Activated CD8-positive, alpha-beta memory T cell treated with anti-CD3 and anti-CD28 coated beads for 36 hours (primary cell): ENCODE measurements around the gene ASB2. TPM values are rescaled to one million over a fixed set of nuclear protein-coding genes. Genes with fewer than 3 reads are reported as not detected.

Experiments used
- CTCF ChIA-PET: fragments of 350-600 bp; sonication (Branson Sonifier 250); formaldehyde crosslinking; loops from one replicate; lab custom pipeline; 2021; ENCODE audit warnings: antibody characterized with exemption; lab: Charles Lee
- POLR2A ChIA-PET: fragments of 350-600 bp; sonication (Branson Sonifier 250); formaldehyde crosslinking; loops from one replicate; lab custom pipeline; 2021; ENCODE audit warnings: antibody characterized with exemption; lab: Charles Lee
- total RNA-seq, 2 experiments: library from RNA; stranded (reverse); gene quantifications; one replicate each; pipeline ENCODE4 v1.2.3, GENCODE V29; 2021

ASB2 gene
- total RNA-seq, 2 experiments from 2014 or later, result 68.2 to 75.9 TPM

- ChIA-PET POLR2A (interaction anchor here (0.9 kb wide), 1 partner anchor 9 kb away, joined by 3 read pairs; no protein-coding TSS in a partner anchor), CTCF (interaction anchor here (0.9 to 7.0 kb wide), 4 partner anchors 9 to 52 kb away, joined by 3 to 50 read pairs (median 4); no protein-coding TSS in a partner anchor)
These were observed 26.8 kb downstream of the ASB2 start for GRCh38 chr14:93949511-93950075.

GRCh38 chr14:93947282-93947681 is 29.1 kb downstream of the ASB2 start:
- ChIA-PET CTCF (interaction anchor here (0.8 to 7.0 kb wide), 4 partner anchors 7 to 54 kb away, joined by 3 to 50 read pairs (median 4); no protein-coding TSS in a partner anchor), POLR2A (no interaction called here)

GRCh38 chr14:93946541-93947090 is 29.8 kb downstream of the ASB2 start:
- CTCF ChIA-PET, result interaction anchor here (0.8 to 1.3 kb wide), 4 partner anchors 11 to 55 kb away, joined by 3 to 5 read pairs (median 4); no protein-coding TSS in a partner anchor
- POLR2A ChIA-PET, result no interaction called here

- CTCF ChIA-PET, result interaction anchor here (1.0 to 1.3 kb wide), 2 partner anchors 22 to 55 kb away, joined by 3 to 4 read pairs; no protein-coding TSS in a partner anchor
- POLR2A ChIA-PET, result no interaction called here
These were observed 30.3 kb downstream of the ASB2 start for GRCh38 chr14:93946104-93946503.

GRCh38 chr14:93945070-93945399 is 31.3 kb downstream of the ASB2 start:
- CTCF ChIA-PET, result interaction anchor here (1.1 to 1.3 kb wide), 2 partner anchors 10 to 23 kb away, joined by 3 read pairs; no protein-coding TSS in a partner anchor
- POLR2A ChIA-PET, result no interaction called here

- POLR2A ChIA-PET, result no interaction called here
- CTCF ChIA-PET, result interaction anchor here (0.6 to 1.3 kb wide), 3 partner anchors 9 to 766 kb away, joined by 3 to 5 read pairs (median 3); no protein-coding TSS in a partner anchor
These were observed 31.9 kb downstream of the ASB2 start for GRCh38 chr14:93944348-93945069.

GRCh38 chr14:93943930-93944329 is 32.4 kb downstream of the ASB2 start:
- CTCF ChIA-PET, result interaction anchor here (0.6 to 1.1 kb wide), 4 partner anchors 9 to 765 kb away, joined by 3 to 5 read pairs (median 3); no protein-coding TSS in a partner anchor
- POLR2A ChIA-PET, result no interaction called here

- CTCF ChIA-PET, result interaction anchor here (0.9 kb wide), 1 partner anchor 10 kb away, joined by 3 read pairs; no protein-coding TSS in a partner anchor
- POLR2A ChIA-PET, result no interaction called here
These were observed 33.3 kb downstream of the ASB2 start for GRCh38 chr14:93943052-93943451.

- ChIA-PET CTCF (interaction anchor here (1.1 to 4.0 kb wide), 6 partner anchors 9 to 95 kb away, joined by 3 to 50 read pairs (median 30); partner anchors contain the start of gene OTUB2), POLR2A (no interaction called here)
These were observed 35.0 kb downstream of the ASB2 start for GRCh38 chr14:93941293-93941910.

GRCh38 chr14:93940437-93940836 is 35.9 kb downstream of the ASB2 start:
- CTCF ChIA-PET, result interaction anchor here (0.9 to 5.6 kb wide), 21 partner anchors 10 to 242 kb away, joined by 3 to 103 read pairs (median 17); partner anchors contain the start of genes ASB2, CCDC197 and OTUB2
- POLR2A ChIA-PET, result no interaction called here

GRCh38 chr14:93939304-93940229 is 36.8 kb downstream of the ASB2 start:
- ChIA-PET POLR2A (interaction anchor here (0.8 to 1.1 kb wide), 4 partner anchors 20 to 62 kb away, joined by 3 to 5 read pairs (median 4); no protein-coding TSS in a partner anchor), CTCF (interaction anchor here (0.6 to 5.6 kb wide), 43 partner anchors 11 to 243 kb away, joined by 3 to 103 read pairs (median 5); partner anchors contain the start of genes ASB2, CCDC197 and OTUB2)

- ChIA-PET POLR2A (interaction anchor here (1.1 kb wide), 1 partner anchor 32 kb away, joined by 3 read pairs; no protein-coding TSS in a partner anchor), CTCF (interaction anchor here (0.6 to 5.6 kb wide), 21 partner anchors 10 to 208 kb away, joined by 3 to 103 read pairs (median 17); partner anchors contain the start of genes ASB2, CCDC197 and OTUB2)
These were observed 37.5 kb downstream of the ASB2 start for GRCh38 chr14:93938751-93939303.

GRCh38 chr14:93937519-93937918 is 38.9 kb downstream of the ASB2 start:
- ChIA-PET CTCF (interaction anchor here (0.8 to 5.6 kb wide), 6 partner anchors 20 to 243 kb away, joined by 3 to 103 read pairs (median 3); partner anchors contain the start of gene CCDC197), POLR2A (no interaction called here)

- CTCF ChIA-PET, result interaction anchor here (0.8 to 5.6 kb wide), 7 partner anchors 20 to 244 kb away, joined by 3 to 103 read pairs (median 3); partner anchors contain the start of gene CCDC197
- POLR2A ChIA-PET, result no interaction called here
These were observed 39.4 kb downstream of the ASB2 start for GRCh38 chr14:93936926-93937325.

- ChIA-PET POLR2A (no interaction called here), CTCF (interaction anchor here (0.8 to 5.6 kb wide), 7 partner anchors 34 to 201 kb away, joined by 3 to 103 read pairs (median 3); partner anchors contain the start of gene CCDC197)
These were observed 40.1 kb downstream of the ASB2 start for GRCh38 chr14:93936245-93936644.

GRCh38 chr14:93935213-93935612 is 41.2 kb downstream of the ASB2 start:
- ChIA-PET CTCF (interaction anchor here (1.2 to 5.6 kb wide), 6 partner anchors 9 to 202 kb away, joined by 3 to 103 read pairs (median 3); partner anchors contain the start of gene CCDC197), POLR2A (no interaction called here)

GRCh38 chr14:93932642-93933041 is 43.7 kb downstream of the ASB2 start:
- ChIA-PET CTCF (interaction anchor here (0.6 kb wide), 1 partner anchor 286 kb away, joined by 4 read pairs; no protein-coding TSS in a partner anchor), POLR2A (no interaction called here)
